OCI-LY3 (cell line): Measurements from ENCODE around the gene ARGFX.

ENCODE experiments used
- EZH2phosphoT487 ChIP-seq: fragments of 200-600 bp; shearing (Covaris generic); IDR thresholded peaks from 2 replicates; pipeline ENCODE4 v1.6.1; 2018; ENCODE audit warnings: antibody characterized with exemption, mixed run types, low read depth
- TF ChIP-seq, protein P1 (sequence below): fragments of 200-600, 300-600 bp; sonication (generic); IDR thresholded peaks from 2 replicates; pipeline ENCODE4 v1.5.1; 2014; ENCODE audit warnings: antibody characterized with exemption, low read length, low read depth

DNA sequence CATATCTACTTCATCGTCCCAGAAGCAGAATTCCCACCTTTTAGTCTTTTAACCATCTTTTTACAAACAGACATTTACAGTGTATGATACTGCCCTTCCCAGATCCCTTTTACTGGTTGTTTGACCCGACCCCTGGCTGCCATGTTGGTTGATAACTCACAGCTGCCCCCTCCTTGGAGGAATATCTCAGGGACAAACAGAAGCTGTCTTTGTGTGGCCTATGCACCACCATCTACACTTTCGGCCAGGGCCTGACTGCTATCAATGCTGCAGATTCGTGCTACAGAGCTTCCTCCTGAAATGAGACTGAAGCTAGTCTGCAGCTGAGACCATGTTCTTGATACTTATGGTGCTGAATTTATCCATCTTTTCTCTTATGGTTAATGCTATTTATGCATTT is 15.4 kb upstream of the ARGFX start:
- TF ChIP-seq, protein P1, sequence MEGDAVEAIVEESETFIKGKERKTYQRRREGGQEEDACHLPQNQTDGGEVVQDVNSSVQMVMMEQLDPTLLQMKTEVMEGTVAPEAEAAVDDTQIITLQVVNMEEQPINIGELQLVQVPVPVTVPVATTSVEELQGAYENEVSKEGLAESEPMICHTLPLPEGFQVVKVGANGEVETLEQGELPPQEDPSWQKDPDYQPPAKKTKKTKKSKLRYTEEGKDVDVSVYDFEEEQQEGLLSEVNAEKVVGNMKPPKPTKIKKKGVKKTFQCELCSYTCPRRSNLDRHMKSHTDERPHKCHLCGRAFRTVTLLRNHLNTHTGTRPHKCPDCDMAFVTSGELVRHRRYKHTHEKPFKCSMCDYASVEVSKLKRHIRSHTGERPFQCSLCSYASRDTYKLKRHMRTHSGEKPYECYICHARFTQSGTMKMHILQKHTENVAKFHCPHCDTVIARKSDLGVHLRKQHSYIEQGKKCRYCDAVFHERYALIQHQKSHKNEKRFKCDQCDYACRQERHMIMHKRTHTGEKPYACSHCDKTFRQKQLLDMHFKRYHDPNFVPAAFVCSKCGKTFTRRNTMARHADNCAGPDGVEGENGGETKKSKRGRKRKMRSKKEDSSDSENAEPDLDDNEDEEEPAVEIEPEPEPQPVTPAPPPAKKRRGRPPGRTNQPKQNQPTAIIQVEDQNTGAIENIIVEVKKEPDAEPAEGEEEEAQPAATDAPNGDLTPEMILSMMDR, result no peak
- no peak for TF ChIP-seq EZH2phosphoT487
